NCI-H460 (cell line): Measurements from ENCODE around the gene KIF5A. TPM values are rescaled to one million over a fixed set of nuclear protein-coding genes. Genes with fewer than 3 reads are reported as not detected.
A peak's percentile ranks its signal among the peaks of the same experiment; 100 is the strongest.

ENCODE experiments used
- DNase-seq: peaks from one replicate; pipeline ENCODE4 v3.0.0-alpha.2; 2016; ENCODE audit warnings: low read depth; ENCODE audit errors: extremely low read depth
- small RNA-seq, 2 experiments: library from RNA; depleted of rRNA; stranded (forward); fragments of <200 nt; gene quantifications; one replicate each; pipeline ENCODE3, GENCODE V24; 2014
- total RNA-seq: library from RNA; depleted of rRNA; stranded (reverse); fragments of >200 nt; shearing (Covaris generic); gene quantifications from 2 replicates; pipeline ENCODE4 v1.2.3, GENCODE V29; 2014; rRNA removed

The KIF5A gene
- total RNA-seq, 1 experiment from 2014 or later, result 0.07 TPM

GRCh38 chr12:57626921-57627445 lies 77.1 kb downstream of the KIF5A start:
- DNase-seq, result no peak

GRCh38 chr12:57627501-57628279 lies 77.8 kb downstream of the KIF5A start:
- no peak for DNase-seq

- no peak for DNase-seq
Measured at GRCh38 chr12:57628280-57629191, 78.7 kb downstream of the KIF5A start.

GRCh38 chr12:57629897-57630471 lies 80.1 kb downstream of the KIF5A start:
- DNase-seq, result no peak

GRCh38 chr12:57630891-57631433 lies 81.1 kb downstream of the KIF5A start:
- no peak for DNase-seq

- DNase-seq, result no peak
Measured at GRCh38 chr12:57631566-57632072, 81.8 kb downstream of the KIF5A start.

GRCh38 chr12:57632073-57632957 lies 82.5 kb downstream of the KIF5A start:
- no peak for DNase-seq

- DNase-seq, result peak; percentile 61
Measured at GRCh38 chr12:57632958-57633840, 83.4 kb downstream of the KIF5A start, which contains the start of gene B4GALNT1. Gene B4GALNT1, minus strand, starts transcription at chr12:57633201. Its CDS starts 1,069 bp downstream, at chr12:57632132.

Small RNAs within 50 kb of the gene (small RNA-seq; reads per million reads assigned to genes)
- 0 reads per million in 2 experiments for gene MIR616

Other genes starting within 250 kb of the KIF5A start
- 24.4 and 24.6 TPM in 2 replicates for gene R3HDM2, start 119.0 kb upstream of the KIF5A start, total RNA-seq
- gene INHBC, start 115.3 kb upstream of the KIF5A start, total RNA-seq, result not detected in 2 replicates
- gene INHBE, start 94.7 kb upstream of the KIF5A start, total RNA-seq, result 1.3 and 2.2 TPM in 2 replicates
- gene GLI1, start 90.3 kb upstream of the KIF5A start, total RNA-seq, result 0.20 and 5.0 TPM in 2 replicates
- gene ARHGAP9, start 70.2 kb upstream of the KIF5A start, total RNA-seq, result not detected in 2 replicates
- gene MARS1, start 62.0 kb upstream of the KIF5A start, total RNA-seq, result 277 and 346 TPM in 2 replicates
- 194 and 202 TPM in 2 replicates for gene DDIT3, start 29.5 kb upstream of the KIF5A start, total RNA-seq
- 8.3 and 10.0 TPM in 2 replicates for gene MBD6, start 27.2 kb upstream of the KIF5A start, total RNA-seq
- 72.8 and 76.1 TPM in 2 replicates for gene DCTN2, start 2.9 kb upstream of the KIF5A start, total RNA-seq
- 34.6 and 39.8 TPM in 2 replicates for gene PIP4K2C, start 41.1 kb downstream of the KIF5A start, total RNA-seq
- gene DTX3, start 54.8 kb downstream of the KIF5A start, total RNA-seq, result 22.0 and 27.4 TPM in 2 replicates
- 9.2 and 13.1 TPM in 2 replicates for gene ARHGEF25, start 61.4 kb downstream of the KIF5A start, total RNA-seq
- 43.1 and 46.4 TPM in 2 replicates for gene B4GALNT1, start 83.2 kb downstream of the KIF5A start, total RNA-seq
- gene OS9, start 144.1 kb downstream of the KIF5A start, total RNA-seq, result 214 and 232 TPM in 2 replicates
- 0.06 TPM in 1 of 2 replicates, not detected in the other for gene AGAP2, start 188.7 kb downstream of the KIF5A start, total RNA-seq
- 44.4 and 49.9 TPM in 2 replicates for gene TSPAN31, start 195.0 kb downstream of the KIF5A start, total RNA-seq
- 115 and 116 TPM in 2 replicates for gene CDK4, start 202.3 kb downstream of the KIF5A start, total RNA-seq
- gene MARCHF9, start 205.1 kb downstream of the KIF5A start, total RNA-seq, result 3.6 and 3.8 TPM in 2 replicates
- 5.1 and 5.4 TPM in 2 replicates for gene CYP27B1, start 217.0 kb downstream of the KIF5A start, total RNA-seq
- gene METTL1, start 222.1 kb downstream of the KIF5A start, total RNA-seq, result 14.2 and 23.3 TPM in 2 replicates
- 5.9 and 6.8 TPM in 2 replicates for gene EEF1AKMT3, start 222.6 kb downstream of the KIF5A start, total RNA-seq
- 42.2 and 53.8 TPM in 2 replicates for gene TSFM, start 232.7 kb downstream of the KIF5A start, total RNA-seq